ENCODE results near the gene OR51L1.
"Not testable (repeated sequence)": the region's sequence is repeated elsewhere in the genome, so short reads cannot be mapped to it uniquely, and the experiment has no call there.

OR51L1 gene, protein sequence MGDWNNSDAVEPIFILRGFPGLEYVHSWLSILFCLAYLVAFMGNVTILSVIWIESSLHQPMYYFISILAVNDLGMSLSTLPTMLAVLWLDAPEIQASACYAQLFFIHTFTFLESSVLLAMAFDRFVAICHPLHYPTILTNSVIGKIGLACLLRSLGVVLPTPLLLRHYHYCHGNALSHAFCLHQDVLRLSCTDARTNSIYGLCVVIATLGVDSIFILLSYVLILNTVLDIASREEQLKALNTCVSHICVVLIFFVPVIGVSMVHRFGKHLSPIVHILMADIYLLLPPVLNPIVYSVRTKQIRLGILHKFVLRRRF

DNA sequence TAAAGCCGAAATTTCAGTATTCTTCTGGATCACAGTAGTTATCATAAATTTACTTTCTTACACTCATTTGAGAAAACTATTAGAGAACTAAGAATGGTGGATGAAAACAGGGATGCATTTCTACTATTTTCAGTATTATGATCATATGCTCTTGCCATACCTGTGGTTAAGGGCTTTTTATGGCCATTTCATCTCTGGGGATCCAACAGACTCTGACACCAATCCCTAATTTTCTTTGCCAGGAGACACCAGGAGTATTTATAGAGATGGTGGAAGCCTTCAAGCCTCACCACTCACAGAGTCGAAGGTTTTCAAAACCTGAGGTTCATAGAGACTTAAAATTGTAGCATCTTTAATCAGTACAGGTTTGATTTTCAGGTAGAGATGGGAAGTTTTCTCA, at the start of gene OR51L1:
TSS of gene OR51L1 (plus strand) at position 301 of the 400 bp plus-strand sequence. CDS start 4,132 bp downstream, outside the sequence.
- DNase-seq (ENCODE audit: low spot score), result no peak

DNA sequence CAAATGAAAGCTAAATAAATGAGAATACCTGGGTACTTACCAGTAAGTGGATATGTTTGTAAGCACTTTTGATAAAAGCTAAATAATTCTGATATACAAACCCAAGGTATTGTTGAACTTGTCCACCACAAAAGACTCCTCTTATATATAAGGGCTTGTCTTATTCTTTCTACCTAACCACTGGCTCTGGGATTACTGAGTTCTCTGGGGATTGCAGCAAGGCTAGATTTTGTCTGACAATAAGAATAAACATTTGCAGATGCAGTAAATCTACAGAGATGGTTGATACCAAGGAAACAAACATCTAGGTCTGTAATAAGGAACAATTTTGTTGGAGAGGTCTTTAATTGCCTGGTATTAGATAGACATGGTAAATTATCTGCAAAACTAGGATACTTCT, 47.1 kb upstream of the OR51L1 start, which contains the start of gene OR51A4:
TSS of gene OR51A4 (minus strand) at position 101 of the 400 bp plus-strand sequence. CDS start 505 bp downstream, outside the sequence.
- no peak for DNase-seq (ENCODE audit: low spot score)

DNA sequence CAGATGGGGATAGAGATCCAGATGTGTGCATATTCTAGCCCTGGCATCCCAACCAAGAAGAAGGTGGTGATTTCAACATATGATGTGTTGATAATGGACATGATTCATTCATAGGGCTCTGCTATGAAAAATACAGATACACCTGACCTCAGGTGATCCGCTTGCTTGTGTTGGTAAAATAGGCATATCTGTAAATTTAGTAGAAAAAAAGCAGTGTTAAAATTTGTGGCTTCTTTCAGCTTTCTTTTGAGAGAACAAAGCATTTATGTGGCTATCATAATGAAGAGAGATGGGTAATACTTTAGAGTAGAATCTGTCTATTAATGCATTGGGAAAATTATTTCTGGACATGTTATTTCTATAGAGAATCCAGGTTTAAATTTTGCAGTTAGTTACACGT, 39.0 kb upstream of the OR51L1 start, which contains the start of gene OR51A2:
TSS of gene OR51A2 (minus strand) at position 101 of the 400 bp plus-strand sequence. CDS start at position 101, 0 bp downstream.
- not testable (repeated sequence) for DNase-seq (ENCODE audit: low spot score)

DNA sequence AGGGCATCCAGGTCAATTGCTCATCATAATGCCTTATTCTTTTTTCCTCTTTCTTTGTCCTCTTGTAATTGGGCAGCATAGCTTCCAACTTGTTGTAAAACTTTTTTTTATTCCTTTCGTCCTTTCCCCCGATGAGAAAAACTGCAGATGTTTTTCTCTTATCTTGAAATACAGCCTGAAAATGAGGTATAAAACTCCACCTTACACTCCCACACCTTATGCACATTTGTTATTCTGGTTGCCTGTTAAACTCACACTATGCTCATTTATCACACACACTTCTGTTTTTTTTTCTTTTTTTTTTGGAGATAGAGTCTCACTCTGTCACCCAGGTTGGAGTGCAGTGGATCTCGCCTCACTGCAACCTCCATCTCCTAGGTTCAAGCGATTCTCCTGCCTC, 37.3 kb upstream of the OR51L1 start:
- DNase-seq (ENCODE audit: low spot score), result no peak

DNA sequence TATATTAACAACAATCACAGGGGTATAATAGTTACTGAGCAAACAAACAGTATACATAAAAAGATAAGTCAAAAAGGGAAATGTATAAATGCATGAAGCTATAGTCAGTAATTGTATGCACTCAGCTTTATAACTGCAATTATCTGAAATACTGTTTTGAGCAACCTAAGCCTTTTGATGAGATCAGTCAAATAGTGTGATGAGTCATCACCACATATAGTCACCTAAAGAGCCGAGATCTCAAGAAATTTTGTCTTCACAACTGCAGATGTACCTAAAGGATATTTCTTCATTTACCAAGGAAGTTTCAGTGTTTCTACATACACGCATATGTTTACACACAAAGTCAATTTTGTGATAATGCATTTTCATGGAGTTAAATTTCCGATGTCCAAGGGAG, 33.8 kb upstream of the OR51L1 start:
- DNase-seq (ENCODE audit: low spot score), result no peak

DNA sequence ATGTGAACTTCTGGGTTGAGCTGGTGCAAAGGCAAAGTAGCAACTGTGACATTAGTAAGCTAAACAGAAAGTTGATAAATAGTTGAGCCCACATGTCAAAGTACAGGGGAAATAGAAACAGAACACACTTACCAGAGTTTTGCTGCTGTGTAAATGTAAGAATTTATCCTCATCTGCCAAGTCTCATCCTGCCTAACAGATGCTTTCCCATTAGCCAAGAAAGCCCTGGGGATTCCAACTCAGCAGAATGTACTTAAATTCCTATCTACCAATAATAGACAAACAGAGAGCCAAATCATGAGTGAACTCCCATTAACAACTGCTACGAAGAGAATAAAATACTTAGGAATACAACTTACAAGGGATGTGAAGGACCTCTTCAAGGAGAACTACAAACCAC, 31.8 kb upstream of the OR51L1 start:
- no peak for DNase-seq (ENCODE audit: low spot score)

DNA sequence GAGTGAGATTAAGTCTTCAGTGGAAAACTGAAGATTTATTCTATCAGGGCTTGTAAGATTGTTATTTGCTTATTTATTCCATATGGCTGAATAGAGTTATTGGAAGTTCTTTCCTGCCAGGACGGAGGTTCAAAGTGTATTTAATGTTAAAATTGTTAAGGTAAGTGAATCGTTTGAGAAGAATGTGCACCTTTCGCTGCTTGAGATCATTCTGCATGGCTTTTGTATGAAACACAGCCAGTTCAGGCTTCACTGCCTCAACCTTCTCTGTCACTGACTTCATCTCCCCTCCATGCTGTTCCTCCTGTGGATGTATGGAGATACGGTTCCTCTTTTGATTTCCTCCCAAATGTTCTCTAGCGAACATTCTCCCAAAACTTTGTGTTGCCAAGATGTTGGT, 19.2 kb upstream of the OR51L1 start:
- DNase-seq (ENCODE audit: low spot score), result no peak

DNA sequence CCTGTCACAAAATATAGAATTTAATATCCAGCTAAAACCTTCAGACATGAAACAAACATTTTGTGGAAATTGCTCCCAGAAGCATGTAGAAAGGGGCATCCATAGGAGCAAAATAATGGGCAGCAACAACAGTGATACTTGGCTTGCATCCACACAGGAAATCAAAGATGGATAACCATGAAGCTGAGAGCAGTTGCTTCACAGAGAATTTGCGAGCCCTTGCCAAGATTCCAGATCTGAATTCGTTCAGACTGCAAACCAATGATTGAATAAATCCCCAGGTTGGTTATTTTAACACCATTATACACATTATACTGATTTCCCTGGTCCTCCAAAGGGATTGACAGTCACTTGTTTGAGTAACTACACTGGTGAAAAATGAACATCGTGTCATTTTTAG, 15.6 kb upstream of the OR51L1 start:
- DNase-seq (ENCODE audit: low spot score), result no peak

DNA sequence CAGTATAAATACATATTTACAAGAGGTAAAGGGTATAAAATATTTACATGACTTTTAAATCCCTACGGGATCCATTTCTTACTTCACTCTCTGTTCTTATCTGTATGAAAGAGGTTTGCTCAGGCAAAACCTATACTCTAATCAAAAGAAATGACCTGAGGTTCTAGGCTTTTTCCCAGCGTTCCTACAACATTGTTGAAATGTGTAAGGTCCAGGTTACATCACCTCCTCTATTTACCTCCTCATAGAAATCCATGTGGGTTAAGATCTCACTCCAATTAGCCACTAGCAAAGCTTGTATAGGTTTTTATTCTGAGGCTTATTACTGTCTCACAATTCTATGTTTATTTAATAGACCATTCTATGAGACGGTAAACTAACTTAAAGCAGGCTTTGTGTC, 12.0 kb upstream of the OR51L1 start:
- DNase-seq (ENCODE audit: low spot score), result no peak

DNA sequence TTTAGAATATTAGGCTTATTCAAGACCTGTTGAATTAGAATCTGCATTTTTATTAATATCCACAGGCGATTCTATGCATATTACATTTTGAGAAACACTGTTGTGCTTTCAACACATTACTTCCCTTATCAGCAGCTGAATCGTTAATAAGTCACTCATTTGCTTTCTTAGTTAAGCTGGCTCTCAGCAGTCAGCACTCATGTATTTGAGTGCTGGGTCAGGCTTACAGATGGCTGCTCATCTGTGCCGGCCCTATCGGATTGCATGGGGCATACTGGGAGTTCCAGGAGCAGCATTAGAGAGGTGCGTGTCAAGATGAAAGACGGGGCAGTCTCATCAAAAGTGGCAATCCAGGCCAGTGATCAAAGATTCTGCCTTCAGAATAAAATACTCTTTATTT, 10.8 kb upstream of the OR51L1 start:
- no peak for DNase-seq (ENCODE audit: low spot score)

DNA sequence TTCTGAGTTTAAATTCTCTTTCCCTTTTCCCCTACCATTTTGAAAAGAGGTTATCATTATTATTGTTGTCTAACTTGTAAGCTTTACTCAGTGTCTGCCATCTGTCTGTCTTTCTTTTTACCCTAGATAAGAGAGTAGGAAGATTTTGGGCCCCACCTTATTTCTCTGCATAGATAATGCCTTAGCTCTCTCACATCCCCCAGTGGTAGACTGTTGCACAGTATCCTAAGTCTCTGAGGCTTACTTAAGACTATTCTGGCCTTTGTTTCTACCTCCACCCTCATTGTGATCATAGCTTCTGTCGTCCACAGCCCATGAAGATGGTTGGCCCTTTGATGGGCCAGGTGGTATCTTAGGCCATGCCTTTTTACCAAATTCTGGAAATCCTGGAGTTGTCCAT, 3.6 kb upstream of the OR51L1 start:
- DNase-seq (ENCODE audit: low spot score), result no peak

DNA sequence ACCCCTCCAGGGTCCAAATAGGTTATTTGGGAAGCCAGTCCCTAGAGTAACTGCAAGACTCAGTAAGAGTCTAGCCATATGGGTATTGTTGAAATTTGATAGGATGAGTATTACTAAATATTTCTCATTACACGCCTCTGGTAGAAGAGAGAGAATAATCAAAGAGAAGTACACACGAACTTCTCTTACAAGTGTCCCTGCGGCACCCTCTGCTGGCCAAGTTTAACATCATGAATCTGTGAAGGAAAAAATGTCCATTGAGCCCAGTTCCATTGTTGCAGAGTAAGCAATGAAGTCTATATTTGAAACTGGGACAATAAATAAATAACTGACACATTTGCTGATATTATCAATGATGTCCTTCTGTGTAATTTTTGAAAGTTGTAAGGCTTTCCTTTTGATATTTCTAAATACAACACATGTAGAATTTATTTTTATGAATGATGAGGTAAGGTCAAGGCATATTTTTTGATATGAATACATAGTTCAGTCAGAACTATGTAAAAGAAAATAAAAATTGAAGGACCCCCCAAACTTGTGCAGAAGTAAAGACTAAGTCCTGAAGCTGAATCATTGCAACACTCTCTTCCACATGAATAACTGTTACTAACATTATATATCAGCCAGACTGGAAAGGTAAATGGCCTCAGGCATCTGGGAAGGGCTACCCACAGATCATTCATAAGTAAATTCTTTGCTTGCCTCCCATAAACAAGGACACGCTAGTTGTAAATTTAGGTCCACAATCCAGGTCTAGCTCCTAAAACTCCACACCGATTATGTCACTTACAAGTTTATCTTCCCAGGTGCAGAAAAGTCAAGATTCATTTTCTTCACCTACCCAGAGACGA, 10.0 kb downstream of the OR51L1 start:
- DNase-seq (ENCODE audit: low spot score), result peak; percentile 58

DNA sequence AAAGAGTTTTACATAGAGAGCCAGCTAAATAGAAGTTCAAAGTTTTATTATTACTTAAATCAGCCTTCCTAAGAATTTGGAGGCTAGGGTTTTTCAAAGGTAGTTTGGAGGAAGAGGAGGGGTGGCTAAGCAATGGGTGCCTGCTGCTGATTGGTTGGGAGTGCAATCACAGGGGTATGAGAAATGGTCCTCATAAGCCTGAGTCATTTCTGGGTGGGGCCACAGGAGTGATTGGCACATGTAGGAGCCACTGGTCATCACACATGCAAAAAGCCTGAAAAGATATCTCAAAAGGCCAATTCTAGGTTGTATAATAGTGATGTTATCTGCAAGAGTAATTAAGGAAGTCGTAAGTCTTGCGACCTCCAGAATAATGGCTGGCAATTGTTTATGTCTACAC, 12.9 kb downstream of the OR51L1 start:
- no peak for DNase-seq (ENCODE audit: low spot score)

DNA sequence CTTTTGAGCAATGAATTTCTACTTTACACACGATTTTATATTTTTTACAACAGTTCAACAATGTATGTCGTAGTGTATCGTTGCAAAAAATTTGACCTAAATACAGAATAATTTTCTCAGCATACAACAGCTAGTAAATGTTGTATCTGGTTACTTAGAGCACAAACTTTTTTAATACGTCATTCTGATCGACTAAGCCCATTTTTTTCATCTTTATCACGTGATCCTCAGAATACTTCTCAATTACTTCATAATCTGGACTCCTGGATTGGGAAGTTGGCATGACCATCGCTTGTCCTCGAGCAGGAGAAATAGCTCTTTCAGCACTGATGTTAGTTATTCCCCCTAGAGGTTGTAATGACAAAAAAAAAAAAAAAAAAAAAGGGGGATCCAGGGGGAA, 16.6 kb downstream of the OR51L1 start:
- DNase-seq (ENCODE audit: low spot score), result no peak

DNA sequence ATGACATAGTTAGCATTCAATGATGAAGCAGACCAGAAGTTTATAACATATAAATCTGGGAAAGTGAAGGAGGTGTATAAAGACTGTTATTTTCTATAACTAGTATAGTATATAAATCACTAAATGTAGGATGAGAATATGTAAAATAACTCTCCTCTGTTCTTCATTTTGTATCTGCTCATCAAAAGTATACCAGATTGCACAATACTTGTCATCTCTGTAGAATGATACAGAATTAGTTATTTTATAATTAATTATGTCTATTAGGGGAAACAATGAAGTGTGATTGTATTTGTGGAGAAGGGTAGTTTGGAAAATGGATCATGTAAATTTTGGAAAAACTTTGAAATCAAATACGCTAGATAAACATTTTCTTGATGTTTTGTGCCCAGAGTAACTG, 18.4 kb downstream of the OR51L1 start:
- DNase-seq (ENCODE audit: low spot score), result no peak

DNA sequence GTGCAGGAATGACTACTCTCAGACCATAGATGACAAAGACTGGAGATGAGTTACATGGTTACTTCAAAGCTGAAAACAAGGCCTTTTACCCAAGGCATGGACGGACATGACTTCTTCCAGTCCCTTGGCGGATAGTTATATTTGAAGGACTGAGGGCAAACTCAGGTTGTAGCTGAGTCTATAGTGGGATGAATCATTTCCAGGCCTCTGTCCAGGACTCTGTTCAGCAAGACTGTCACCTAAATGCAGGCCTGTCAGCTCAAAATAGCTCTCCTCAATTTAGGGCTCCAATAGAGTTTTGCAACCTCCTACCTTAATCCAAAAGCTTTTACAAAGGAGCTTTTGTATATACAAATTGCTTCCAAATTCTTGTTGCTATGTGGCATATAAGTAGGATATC, 27.3 kb downstream of the OR51L1 start:
- no peak for DNase-seq (ENCODE audit: low spot score)

DNA sequence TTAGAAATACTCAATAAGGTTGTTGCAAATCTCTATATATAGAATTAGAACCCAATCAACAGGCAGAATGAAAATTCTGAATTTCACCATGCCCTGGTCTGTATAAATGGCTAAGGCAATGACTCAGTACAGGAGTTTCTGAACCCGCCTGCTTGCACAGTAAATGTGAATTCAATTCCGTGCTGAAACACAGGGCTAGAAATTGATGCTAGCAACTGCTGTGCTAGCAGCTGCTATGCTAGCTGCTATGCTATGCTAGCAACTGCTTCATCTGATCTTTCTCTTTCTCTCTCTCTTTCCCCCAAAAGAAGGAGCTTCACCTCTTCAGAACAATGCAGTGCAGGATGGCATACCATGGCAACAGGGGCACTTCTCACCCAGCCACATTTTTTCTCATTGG, 42.0 kb downstream of the OR51L1 start:
- DNase-seq (ENCODE audit: low spot score), result no peak

DNA sequence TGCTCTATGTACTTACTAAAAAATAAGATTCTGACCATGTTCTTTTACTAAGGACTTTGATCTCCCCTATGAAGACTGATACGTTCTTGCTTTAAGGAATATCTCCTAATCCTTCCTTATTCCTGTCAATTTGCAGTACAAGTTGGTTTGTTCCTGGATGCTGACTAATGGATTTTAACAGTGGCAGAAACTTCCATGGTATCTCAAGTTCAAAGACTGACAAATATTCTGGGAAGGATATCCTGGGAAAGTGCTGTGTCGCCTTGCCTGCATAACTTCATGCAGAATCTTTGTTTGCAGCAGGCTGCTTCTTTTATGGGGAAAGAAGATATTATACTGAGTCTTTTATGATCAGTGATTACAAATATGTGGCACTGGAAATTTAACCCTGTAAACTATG, 43.3 kb downstream of the OR51L1 start:
- DNase-seq (ENCODE audit: low spot score), result no peak

DNA sequence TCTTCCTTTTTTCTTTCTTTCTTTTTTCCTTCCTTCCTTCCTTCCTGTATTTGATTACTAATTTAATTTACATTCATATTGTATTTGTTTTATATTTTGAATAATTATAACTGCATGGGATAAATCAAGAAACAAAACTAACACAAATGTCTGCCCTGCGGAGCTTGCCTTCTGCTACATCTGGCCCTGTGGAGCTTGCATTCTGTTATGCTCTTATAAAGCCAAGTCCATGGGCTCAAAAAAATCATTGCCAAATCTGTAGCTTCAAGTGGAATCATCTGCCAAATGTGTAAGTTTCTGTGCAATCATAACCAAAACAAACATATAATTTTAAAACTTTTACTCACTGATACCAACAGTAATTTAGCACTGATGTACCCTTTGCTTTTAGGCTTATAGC, 43.7 kb downstream of the OR51L1 start:
- no peak for DNase-seq (ENCODE audit: low spot score)

DNA sequence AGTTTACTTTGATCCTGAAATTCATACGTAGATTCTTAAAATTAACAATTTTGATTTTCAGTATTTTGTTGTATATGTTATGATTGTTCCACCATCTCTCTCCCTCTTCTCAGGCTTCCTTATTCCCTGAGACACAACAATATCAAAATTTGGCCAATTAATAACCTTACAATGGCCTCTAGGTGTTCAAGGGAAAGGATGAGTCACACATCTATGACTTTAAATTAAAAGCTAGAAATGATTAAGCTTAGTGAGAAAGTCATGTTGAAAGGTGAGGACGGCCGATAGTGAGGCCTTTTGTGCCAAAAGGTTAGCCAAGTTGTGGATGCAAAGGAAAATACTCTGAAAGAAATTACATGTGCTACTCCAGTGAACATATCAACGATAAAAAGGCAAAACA, 46.2 kb downstream of the OR51L1 start:
- no peak for DNase-seq (ENCODE audit: low spot score)

DNA sequence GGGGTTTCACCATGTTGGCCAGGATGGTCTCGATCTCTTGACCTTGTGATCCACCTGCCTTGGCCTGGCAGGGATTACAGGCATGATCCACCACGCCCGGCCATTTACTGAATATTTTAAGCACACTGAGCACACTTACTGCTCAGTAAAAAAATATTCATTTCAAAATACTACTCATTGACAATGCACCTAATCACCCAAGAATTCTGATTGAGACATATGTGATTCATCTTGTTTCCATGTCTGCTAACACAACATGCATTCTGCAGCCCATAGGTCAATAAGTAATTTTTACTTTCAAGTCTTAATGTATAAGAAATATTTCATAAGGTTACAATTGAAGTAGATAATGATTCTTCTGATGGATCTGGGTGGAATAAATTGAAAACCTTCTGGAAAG, 47.4 kb downstream of the OR51L1 start:
- no peak for DNase-seq (ENCODE audit: low spot score)

DNA sequence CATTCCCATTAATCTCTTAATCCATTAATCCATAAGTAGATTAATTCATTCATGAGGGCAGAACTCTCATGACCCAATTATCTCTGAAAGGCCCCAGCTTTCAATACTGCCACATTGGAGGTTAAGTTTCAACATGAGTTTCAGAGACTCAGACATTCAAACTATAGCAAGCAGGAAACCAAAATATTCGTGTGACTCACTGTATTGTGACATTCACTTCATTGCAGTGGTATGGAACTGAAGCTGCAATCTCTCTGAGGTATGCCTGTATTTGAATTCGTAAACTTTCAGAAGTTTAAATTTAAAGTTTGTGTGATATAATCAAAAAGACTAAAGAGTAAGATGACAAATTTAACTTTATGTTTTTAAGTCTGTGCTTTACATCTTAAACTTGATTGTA, 48.7 kb downstream of the OR51L1 start:
- DNase-seq (ENCODE audit: low spot score), result no peak

DNA sequence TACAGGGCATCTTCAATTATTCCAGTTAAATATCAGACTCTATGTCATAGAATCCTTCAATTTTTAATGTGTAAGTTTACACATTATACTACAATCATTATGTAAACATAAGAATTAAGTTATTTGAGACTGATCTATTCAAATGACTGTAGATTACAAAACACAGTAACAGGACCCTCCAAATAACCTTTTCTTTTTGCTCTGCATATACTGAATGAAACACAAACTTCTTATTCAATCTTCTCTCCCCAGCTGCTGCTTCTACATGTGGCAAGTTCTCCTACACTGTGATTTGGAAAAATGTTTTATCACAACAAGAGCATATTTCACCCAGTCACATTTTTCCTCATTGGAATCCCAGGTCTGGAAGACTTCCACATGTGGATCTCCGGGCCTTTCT, 51.6 kb downstream of the OR51L1 start, which contains the start of gene OR52J3:
TSS of gene OR52J3 (plus strand) at position 301 of the 400 bp plus-strand sequence. CDS start at position 301, 0 bp downstream.
- DNase-seq (ENCODE audit: low spot score), result no peak
